ENCODE measurements around the gene PIP5K1C.

Gene PIP5K1C

GRCh38 chr19:3694361-3695123 lies 5.7 kb downstream of the PIP5K1C start:
- DNase-seq (no peak), ATAC-seq (no peak)

GRCh38 chr19:3693025-3693925 lies 7.0 kb downstream of the PIP5K1C start:
- ATAC-seq (no peak), DNase-seq (no peak)

- ATAC-seq = no peak
- DNase-seq = peak; percentile 73
Observed at GRCh38 chr19:3692141-3693024, 7.9 kb downstream of the PIP5K1C start.

GRCh38 chr19:3691726-3692125 lies 8.5 kb downstream of the PIP5K1C start:
- no peak for ATAC-seq
- no peak for DNase-seq

- ATAC-seq = no peak
- DNase-seq = no peak
Observed at GRCh38 chr19:3691372-3691716, 8.9 kb downstream of the PIP5K1C start.

GRCh38 chr19:3690551-3691371 lies 9.5 kb downstream of the PIP5K1C start:
- ATAC-seq = peak; percentile 66
- DNase-seq = peak; percentile 47

GRCh38 chr19:3687774-3688706 lies 12.2 kb downstream of the PIP5K1C start:
- ATAC-seq (peak; percentile 17), DNase-seq (peak; percentile 49)

GRCh38 chr19:3687393-3687773 lies 12.9 kb downstream of the PIP5K1C start:
- ATAC-seq (no peak), DNase-seq (no peak)

- ATAC-seq (no peak), DNase-seq (no peak)
Observed at GRCh38 chr19:3684817-3685410, 15.4 kb downstream of the PIP5K1C start.

- ATAC-seq = peak; percentile 30
- DNase-seq = no peak
Observed at GRCh38 chr19:3684054-3684816, 16.0 kb downstream of the PIP5K1C start.

GRCh38 chr19:3683405-3684053 lies 16.7 kb downstream of the PIP5K1C start:
- no peak for ATAC-seq
- no peak for DNase-seq

GRCh38 chr19:3682741-3683404 lies 17.4 kb downstream of the PIP5K1C start:
- no peak for ATAC-seq

GRCh38 chr19:3682286-3682685 lies 18.0 kb downstream of the PIP5K1C start:
- DNase-seq (no peak), ATAC-seq (no peak)

More at GRCh38 chr19:3682741-3683404, 17.4 kb downstream of the PIP5K1C start:
- no peak for DNase-seq

- ATAC-seq = no peak
- DNase-seq = no peak
Observed at GRCh38 chr19:3680939-3681338, 19.3 kb downstream of the PIP5K1C start.

- ATAC-seq (no peak), DNase-seq (no peak)
Observed at GRCh38 chr19:3679581-3679980, 20.7 kb downstream of the PIP5K1C start.

- ATAC-seq (peak; percentile 10), DNase-seq (no peak)
Observed at GRCh38 chr19:3679138-3679537, 21.1 kb downstream of the PIP5K1C start.

- DNase-seq = no peak
- ATAC-seq = no peak
Observed at GRCh38 chr19:3678188-3678587, 22.1 kb downstream of the PIP5K1C start.

Data from stimulated activated naive CD8-positive, alpha-beta T cell treated with anti-CD3 and anti-CD28 coated beads, Interleukin-15, Interleukin-2, amounts not matched to agents 100 U/mL and 50 U/mL, for 24 hours (primary cell).